ENCODE results near the gene PIGL. TPM values are rescaled to one million over a fixed set of nuclear protein-coding genes. Genes with fewer than 3 reads are reported as not detected.

The PIGL gene
- total RNA-seq, 1 donor from 2014 or later, result 29.5 TPM

DNA sequence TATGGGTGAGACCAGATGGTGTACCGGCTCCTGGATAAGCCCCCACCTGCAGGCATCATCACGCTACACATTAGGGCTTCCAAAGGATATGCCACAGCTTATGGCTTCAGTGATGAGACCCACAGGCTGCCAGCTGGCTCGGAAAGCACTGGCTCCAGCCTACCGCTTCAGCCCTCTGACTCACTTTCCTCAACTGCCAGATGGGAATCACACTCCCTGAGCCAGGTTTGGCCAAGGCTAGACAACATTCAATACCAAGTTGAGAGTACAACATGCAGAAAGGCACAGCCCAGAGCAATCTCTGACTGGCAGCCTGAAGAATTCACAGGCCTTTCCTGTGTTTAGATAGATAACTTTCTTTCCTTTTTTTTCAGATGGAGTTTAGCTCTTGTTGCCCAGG lies 126.0 kb downstream of the PIGL start:
- Histone ChIP-seq H3K27ac (no peak overlapping the region), H3K27me3 (no peaks in the 10 kb centered on the region), H3K4me3 (no peak overlapping the region), H3K36me3 (no peaks in the 10 kb centered on the region), H3K4me1 (no peaks in the 10 kb centered on the region), H3K9me3 (no peaks in the 10 kb centered on the region)
- ATAC-seq (no peak), DNase-seq (peak; percentile 40)
- intact Hi-C loops (cut with DNase I), result no loop called here
- TF ChIP-seq, protein P1, sequence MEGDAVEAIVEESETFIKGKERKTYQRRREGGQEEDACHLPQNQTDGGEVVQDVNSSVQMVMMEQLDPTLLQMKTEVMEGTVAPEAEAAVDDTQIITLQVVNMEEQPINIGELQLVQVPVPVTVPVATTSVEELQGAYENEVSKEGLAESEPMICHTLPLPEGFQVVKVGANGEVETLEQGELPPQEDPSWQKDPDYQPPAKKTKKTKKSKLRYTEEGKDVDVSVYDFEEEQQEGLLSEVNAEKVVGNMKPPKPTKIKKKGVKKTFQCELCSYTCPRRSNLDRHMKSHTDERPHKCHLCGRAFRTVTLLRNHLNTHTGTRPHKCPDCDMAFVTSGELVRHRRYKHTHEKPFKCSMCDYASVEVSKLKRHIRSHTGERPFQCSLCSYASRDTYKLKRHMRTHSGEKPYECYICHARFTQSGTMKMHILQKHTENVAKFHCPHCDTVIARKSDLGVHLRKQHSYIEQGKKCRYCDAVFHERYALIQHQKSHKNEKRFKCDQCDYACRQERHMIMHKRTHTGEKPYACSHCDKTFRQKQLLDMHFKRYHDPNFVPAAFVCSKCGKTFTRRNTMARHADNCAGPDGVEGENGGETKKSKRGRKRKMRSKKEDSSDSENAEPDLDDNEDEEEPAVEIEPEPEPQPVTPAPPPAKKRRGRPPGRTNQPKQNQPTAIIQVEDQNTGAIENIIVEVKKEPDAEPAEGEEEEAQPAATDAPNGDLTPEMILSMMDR (IDR thresholded peaks at IDR 0.05), result no peak

DNA sequence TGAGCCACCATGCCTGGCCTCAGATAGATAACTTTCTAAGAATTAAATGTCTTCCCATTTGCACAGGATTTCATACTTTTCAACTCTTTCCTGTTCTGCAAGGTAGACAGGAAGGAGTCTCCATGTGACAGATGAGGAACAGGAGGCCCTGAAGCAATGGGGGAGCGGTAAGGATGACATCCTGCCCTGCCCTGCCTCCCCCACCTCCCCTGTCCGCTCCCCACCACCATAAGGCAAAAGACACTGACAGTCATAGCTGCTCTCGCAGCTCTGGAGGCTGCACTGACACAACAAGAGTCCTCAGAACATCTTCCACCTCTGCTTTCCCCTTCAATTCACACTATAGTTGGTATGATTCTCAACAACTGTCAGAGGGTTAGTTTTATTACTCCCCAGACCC lies 126.6 kb downstream of the PIGL start:
- Histone ChIP-seq H3K27ac (no peak overlapping the region), H3K27me3 (no peaks in the 10 kb centered on the region), H3K4me1 (no peaks in the 10 kb centered on the region), H3K9me3 (no peaks in the 10 kb centered on the region), H3K36me3 (no peaks in the 10 kb centered on the region), H3K4me3 (no peak overlapping the region)
- ATAC-seq (no peak), DNase-seq (peak; percentile 6)
- TF ChIP-seq, protein P1 (IDR thresholded peaks at IDR 0.05), result no peak
- intact Hi-C loops (cut with DNase I), result no loop called here

DNA sequence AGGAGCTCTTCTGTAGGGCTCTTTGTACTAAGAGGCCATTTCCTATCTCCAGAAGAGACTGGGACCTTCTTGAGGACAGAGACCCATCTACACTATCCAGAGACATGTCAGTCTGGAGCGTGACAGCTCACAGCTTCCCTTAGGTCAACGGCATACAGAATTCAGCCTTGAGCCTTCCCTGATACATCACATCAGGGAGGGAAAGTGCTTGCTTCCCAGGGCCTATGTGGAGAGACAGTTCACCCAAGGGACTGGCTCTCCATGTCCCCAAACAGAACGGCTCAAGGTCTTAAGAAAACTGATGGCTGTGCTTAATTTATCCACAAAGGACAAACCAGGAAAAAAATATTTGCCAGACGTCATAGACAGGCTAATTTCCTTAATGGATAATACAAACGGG lies 128.6 kb downstream of the PIGL start:
- no peaks in the 10 kb centered on the region for H3K9me3 ChIP-seq
- H3K27ac ChIP-seq, result no peak overlapping the region
- H3K36me3 ChIP-seq, result no peaks in the 10 kb centered on the region
- no peaks in the 10 kb centered on the region for H3K27me3 ChIP-seq
- peak; percentile 3 for DNase-seq
- TF ChIP-seq, protein P1 (IDR thresholded peaks at IDR 0.05), result no peak
- intact Hi-C loops (cut with DNase I), result no loop called here
- no peak overlapping the region for H3K4me3 ChIP-seq
- no peaks in the 10 kb centered on the region for H3K4me1 ChIP-seq
- no peak for ATAC-seq

DNA sequence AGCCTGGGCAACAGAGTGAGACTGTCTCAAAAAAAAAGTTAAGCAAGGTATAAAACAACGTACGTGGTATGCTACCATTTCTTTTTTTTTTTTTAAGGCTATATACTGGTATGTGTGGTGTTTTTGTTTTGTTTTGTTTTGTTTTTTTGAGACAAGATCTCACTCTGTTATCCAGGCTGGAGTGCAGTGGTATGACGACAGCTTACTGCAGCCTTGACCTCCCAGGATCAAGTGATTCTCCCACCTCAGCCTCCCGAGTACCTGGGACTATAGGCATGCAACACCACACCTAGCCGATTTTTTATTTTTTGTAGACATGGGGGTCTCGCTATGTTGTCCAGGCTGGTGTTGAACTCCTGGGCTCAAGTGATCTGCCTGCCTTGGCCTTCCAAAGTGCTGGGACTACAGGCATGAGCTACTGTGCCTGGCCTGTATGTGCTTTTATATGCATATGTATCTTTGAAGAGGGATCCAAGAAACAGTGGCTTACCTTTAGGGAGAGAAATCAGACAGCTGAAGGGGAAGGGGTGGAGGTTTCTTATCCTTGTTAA lies 129.8 kb downstream of the PIGL start:
- H3K36me3 ChIP-seq, result no peaks in the 10 kb centered on the region
- H3K9me3 ChIP-seq, result no peaks in the 10 kb centered on the region
- no peak overlapping the region for H3K27ac ChIP-seq
- DNase-seq (peak; percentile 16), ATAC-seq (no peak)
- H3K4me1 ChIP-seq, result peaks cover 1% of the 10 kb centered on the region
- no peak overlapping the region for H3K4me3 ChIP-seq
- intact Hi-C loops (cut with DNase I), result no loop called here
- TF ChIP-seq, protein P1 (IDR thresholded peaks at IDR 0.05), result no peak
- H3K27me3 ChIP-seq, result no peaks in the 10 kb centered on the region

DNA sequence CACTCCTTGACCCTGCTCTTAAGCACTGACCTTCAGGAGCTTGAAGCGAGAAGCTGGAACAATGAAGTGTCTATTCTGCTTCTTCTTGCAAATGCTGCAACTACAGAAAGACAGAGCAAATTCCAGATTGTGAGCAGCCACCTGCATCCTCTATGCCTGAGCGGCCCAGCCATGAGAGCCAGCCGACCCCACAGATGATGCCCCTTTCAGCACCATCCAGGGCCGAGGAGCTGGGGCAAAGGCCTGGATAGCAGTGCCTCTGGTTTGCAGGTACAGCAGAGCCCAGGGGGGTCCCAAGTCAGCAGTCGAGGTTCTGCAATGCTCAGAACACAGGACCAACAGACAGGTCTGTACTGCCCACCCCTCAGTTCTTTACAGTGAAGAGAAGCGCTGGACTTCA lies 131.6 kb downstream of the PIGL start:
- peak; percentile 51 for DNase-seq
- peaks cover 12% of the 10 kb centered on the region for H3K4me1 ChIP-seq
- H3K27me3 ChIP-seq, result no peaks in the 10 kb centered on the region
- no peaks in the 10 kb centered on the region for H3K36me3 ChIP-seq
- TF ChIP-seq, protein P1 (IDR thresholded peaks at IDR 0.05), result no peak
- no peak overlapping the region for H3K4me3 ChIP-seq
- H3K27ac ChIP-seq, result no peak overlapping the region
- H3K9me3 ChIP-seq, result no peaks in the 10 kb centered on the region
- no peak for ATAC-seq
- intact Hi-C loops (cut with DNase I), result no loop called here

DNA sequence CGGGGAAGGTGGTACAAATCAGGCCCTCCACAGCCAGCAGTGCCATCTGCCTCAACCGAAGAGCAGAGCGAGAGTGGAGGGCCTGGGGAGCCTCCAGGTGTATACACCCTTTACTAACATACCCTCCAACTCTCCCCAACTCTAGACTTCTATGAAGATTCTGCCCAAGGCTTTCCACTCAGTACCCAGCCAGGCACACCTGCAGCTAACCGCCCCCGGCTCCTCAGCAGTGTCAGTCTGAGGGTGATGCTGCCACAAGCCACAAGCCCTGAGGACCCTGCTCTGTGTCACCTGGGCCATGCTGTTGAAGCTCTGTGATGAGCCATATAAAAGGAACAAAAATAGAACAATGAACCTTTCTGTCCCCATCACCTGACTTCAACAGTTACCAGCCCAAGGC lies 132.4 kb downstream of the PIGL start:
- Histone ChIP-seq H3K4me3 (no peak overlapping the region), H3K27me3 (no peaks in the 10 kb centered on the region), H3K9me3 (no peaks in the 10 kb centered on the region), H3K27ac (no peak overlapping the region), H3K36me3 (no peaks in the 10 kb centered on the region), H3K4me1 (peaks cover 12% of the 10 kb centered on the region)
- peak; percentile 40 for DNase-seq
- ATAC-seq, result no peak
- intact Hi-C loops (cut with DNase I), result no loop called here
- TF ChIP-seq, protein P1 (IDR thresholded peaks at IDR 0.05), result no peak
